ENCODE measurements around the gene GNG7.

DNA sequence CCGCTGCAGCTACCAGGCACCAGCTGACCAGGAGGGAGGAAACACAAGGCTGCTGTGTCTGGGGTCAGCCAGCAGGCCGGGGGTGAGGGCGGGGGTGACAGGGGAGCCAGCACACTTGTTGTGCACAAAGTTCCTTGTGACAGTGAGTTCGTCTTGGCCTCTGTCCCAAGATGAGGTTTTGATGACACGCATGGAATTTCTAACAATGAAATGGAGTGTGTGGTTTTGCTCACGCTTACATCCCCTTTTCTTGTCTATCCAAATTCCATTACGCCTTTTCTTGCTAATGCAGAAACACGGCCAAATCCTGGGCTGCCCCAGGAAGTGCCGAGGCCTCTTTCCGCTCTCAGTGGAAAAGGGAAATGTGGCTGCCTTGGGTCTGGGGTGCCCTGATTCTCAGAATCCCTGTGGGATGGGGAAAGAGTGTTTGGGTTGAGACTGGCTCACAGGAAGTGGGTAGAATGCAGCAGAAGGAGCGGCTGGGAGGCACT, 152.7 kb downstream of the GNG7 start:
- TF ChIP-seq CTCF (IDR thresholded peaks at IDR 0.05) (no peak), POLR2A (IDR thresholded peaks at IDR 0.05) (no peak)
